HepG2 (cell line): ENCODE results near the gene STUM. TPM values are rescaled to one million over a fixed set of nuclear protein-coding genes. Genes with fewer than 3 reads are reported as not detected.

Experiments used
- ATAC-seq: fragments of 200-7000 bp; cut with Tn5 transposase; 3 replicates; pipeline ENCODE4 v1.9.1; 2020; ENCODE audit warnings: mild to moderate bottlenecking, moderate library complexity
- BruUV-seq: library from RNA; stranded (reverse); fragments of 400-500 nt; replicated peaks from 2 replicates; lab custom pipeline; 2021; lab: Mats Ljungman, UMichigan
- CTCF ChIA-PET: fragments of 300-600 bp; formaldehyde crosslinking; extraction: SDS; loops from one replicate; lab custom pipeline; 2021; ENCODE audit warnings: low total read pairs, inconsistent platforms, low intra/inter-chr PET ratio; lab: Yijun Ruan, JAX
- POLR2A ChIA-PET: fragments of 350-600 bp; sonication (Branson Sonifier 250); formaldehyde crosslinking; loops from one replicate; lab custom pipeline; 2020; ENCODE audit warnings: antibody characterized with exemption, inconsistent platforms; lab: Yijun Ruan, JAX
- DNase-seq: peaks from one replicate; pipeline ENCODE4 v3.0.0-alpha.2; 2015; ENCODE audit warnings: low spot score
- FAIRE-seq: peaks from 3 replicates; lab custom pipeline; 2011; peaks lifted over from hg19 to GRCh38; lab: Jason Lieb, UNC
- H2AFZ ChIP-seq: one replicate; pipeline ENCODE4 v1.6.1; 2011; ENCODE audit warnings: low read length, inconsistent platforms
- H3K27ac ChIP-seq: fragments of 300-600 bp; 3 replicates; pipeline ENCODE4 v1.8.0; 2011; ENCODE audit warnings: mixed run types, mild to moderate bottlenecking, mixed read lengths, low read length, inconsistent platforms; ENCODE audit not compliant: insufficient read depth; ENCODE audit errors: extremely low read length
- H3K27me3 ChIP-seq, 2 experiments: fragments of 200-600 bp in 1 of 2; 2 replicates in 1 of 2; 3 replicates in 1 of 2; pipeline versions ENCODE4 v1.6.0 to v1.8.0; 2011; ENCODE audit warnings: low read length in 2 of 2, mild to moderate bottlenecking in 2 of 2, moderate library complexity in 2 of 2, inconsistent platforms in 1 of 2; ENCODE audit not compliant: insufficient read depth in 2 of 2, control insufficient read depth in 1 of 2
- H3K36me3 ChIP-seq, 2 experiments: fragments of 200-600 bp in 1 of 2; replicated peaks in 1 of 2; 2 replicates in 1 of 2; 3 replicates in 1 of 2; pipeline versions ENCODE4 v1.5.1 to v1.8.0; 2011; ENCODE audit warnings: low read length in 2 of 2, inconsistent platforms in 1 of 2; ENCODE audit not compliant: insufficient read depth in 2 of 2, control insufficient read depth in 1 of 2
- H3K4me1 ChIP-seq: 2 replicates; pipeline ENCODE4 v1.5.1; 2012; ENCODE audit warnings: low read length, inconsistent platforms; ENCODE audit not compliant: insufficient read depth
- H3K4me2 ChIP-seq: 2 replicates; pipeline ENCODE4 v1.6.0; 2011; ENCODE audit warnings: low read depth, low read length, inconsistent platforms
- H3K4me3 ChIP-seq, 3 experiments: fragments of 200-600 bp in 1 of 3; sonication (generic), shearing (Covaris generic) in 1 of 3; replicated peaks in 1 of 3; 2 replicates each; pipeline ENCODE4 v1.5.1; 2011 to 2016; ENCODE audit warnings: low read length in 3 of 3, inconsistent platforms in 2 of 3, low read depth in 2 of 3, mild to moderate bottlenecking in 2 of 3, control low read depth in 1 of 3, mixed read lengths in 1 of 3; ENCODE audit not compliant: insufficient read depth in 1 of 3
- H3K79me2 ChIP-seq: one replicate; pipeline ENCODE4 v1.6.1; 2011; ENCODE audit warnings: low read length, inconsistent platforms; ENCODE audit not compliant: insufficient read depth
- H3K9ac ChIP-seq: 2 replicates; pipeline ENCODE4 v1.6.0; 2011; ENCODE audit warnings: mild to moderate bottlenecking, low read depth, low read length, inconsistent platforms; ENCODE audit not compliant: insufficient read depth
- H3K9me3 ChIP-seq: 2 replicates; pipeline ENCODE4 v1.5.1; 2012; ENCODE audit warnings: mild to moderate bottlenecking, low read length
- H4K20me1 ChIP-seq: 2 replicates; pipeline ENCODE4 v1.6.0; 2011; ENCODE audit warnings: inconsistent platforms, mild to moderate bottlenecking, low read length, moderate library complexity; ENCODE audit not compliant: insufficient read depth
- CENPT ChIP-seq: sonication (generic); formaldehyde crosslinking; IDR thresholded peaks from 2 replicates; pipeline ENCODE4 v1.8.0; 2022; ENCODE audit warnings: low read depth, mild to moderate bottlenecking, moderate library complexity, missing genetic modification reagents
- HNF4A ChIP-seq: sonication (generic); formaldehyde crosslinking; IDR thresholded peaks from 2 replicates; pipeline ENCODE4 v1.4.0; 2020; ENCODE audit warnings: missing genetic modification reagents
- HNF4G ChIP-seq, 2 experiments: sonication (generic) in 1 of 2; formaldehyde crosslinking in 1 of 2; IDR thresholded peaks; 2 replicates each; pipeline versions ENCODE4 v1.4.0 to v1.6.1; 2011 to 2020; ENCODE audit warnings: borderline replicate concordance in 2 of 2, low read depth in 2 of 2, mild to moderate bottlenecking in 2 of 2, low read length in 1 of 2, missing genetic modification reagents in 1 of 2, moderate library complexity in 1 of 2
- IRX3 ChIP-seq: sonication (generic); formaldehyde crosslinking; IDR thresholded peaks from 2 replicates; pipeline ENCODE4 v1.8.1; 2023; ENCODE audit warnings: mild to moderate bottlenecking, low read depth, missing genetic modification reagents, borderline replicate concordance
- KDM3A ChIP-seq: IDR thresholded peaks from 2 replicates; pipeline ENCODE4 v1.6.1; 2018; ENCODE audit warnings: low read depth, missing compliant biosample characterization
- MAF1 ChIP-seq: sonication (generic); formaldehyde crosslinking; IDR thresholded peaks from 2 replicates; pipeline ENCODE4 v1.5.0; 2020; ENCODE audit warnings: missing genetic modification reagents, borderline replicate concordance
- NFE2L2 ChIP-seq: fragments of 150-350 bp; IDR thresholded peaks from 2 replicates; pipeline ENCODE4 v1.6.1; 2014; ENCODE audit warnings: low read length
- PHF5A ChIP-seq: IDR thresholded peaks from one replicate; pipeline ENCODE4 v1.6.1; 2018; ENCODE audit warnings: low read depth, missing genetic modification reagents; ENCODE audit not compliant: unreplicated experiment
- POLR2AphosphoS2 ChIP-seq: IDR thresholded peaks from 2 replicates; pipeline ENCODE4 v1.6.1; 2011; ENCODE audit warnings: low read depth, low read length, improper control_type of control experiment
- SETDB1 ChIP-seq: sonication (generic); formaldehyde crosslinking; IDR thresholded peaks from 2 replicates; pipeline ENCODE4 v1.5.1; 2020; ENCODE audit warnings: missing genetic modification reagents, mild to moderate bottlenecking, borderline replicate concordance
- SP2 ChIP-seq: sonication (generic); formaldehyde crosslinking; IDR thresholded peaks from 2 replicates; pipeline ENCODE4 v1.5.1; 2020; ENCODE audit warnings: mild to moderate bottlenecking, missing genetic modification reagents
- ZFP82 ChIP-seq: sonication (generic); formaldehyde crosslinking; IDR thresholded peaks from 2 replicates; pipeline ENCODE4 v1.5.1; 2020; ENCODE audit warnings: mild to moderate bottlenecking, missing genetic modification reagents, borderline replicate concordance
- ZFP90 ChIP-seq: sonication (generic); formaldehyde crosslinking; IDR thresholded peaks from 2 replicates; pipeline ENCODE4 v1.8.0; 2022; ENCODE audit warnings: missing genetic modification reagents, mild to moderate bottlenecking, inconsistent platforms, borderline replicate concordance
- ZNF460 ChIP-seq: sonication (generic); formaldehyde crosslinking; IDR thresholded peaks from 2 replicates; pipeline ENCODE4 v1.5.1; 2020; ENCODE audit warnings: missing genetic modification reagents, mild to moderate bottlenecking, borderline replicate concordance
- ZNF660 ChIP-seq: sonication (generic); formaldehyde crosslinking; IDR thresholded peaks from 2 replicates; pipeline ENCODE4 v1.5.1; 2020; ENCODE audit warnings: mild to moderate bottlenecking, low read depth, missing genetic modification reagents, borderline replicate concordance
- ZNF772 ChIP-seq: sonication (generic); formaldehyde crosslinking; IDR thresholded peaks from 2 replicates; pipeline ENCODE4 v1.5.0; 2020; ENCODE audit warnings: mild to moderate bottlenecking, missing genetic modification reagents
- ZNF878 ChIP-seq: sonication (generic); formaldehyde crosslinking; IDR thresholded peaks from 2 replicates; pipeline ENCODE4 v1.8.1; 2023; ENCODE audit warnings: mild to moderate bottlenecking, missing genetic modification reagents, moderate library complexity
- ZSCAN31 ChIP-seq: sonication (generic); formaldehyde crosslinking; IDR thresholded peaks from 2 replicates; pipeline ENCODE4 v1.5.0; 2020; ENCODE audit warnings: low read depth, mild to moderate bottlenecking, missing genetic modification reagents
- WGBS: methylation state at CpG from one replicate; pipeline ENCODE4 v1.1.6; 2017; ENCODE audit warnings: low lambda C conversion rate; 5-methylcytosine and 5-hydroxymethylcytosine counted together
- in situ Hi-C: cut with HindIII; loops from 2 replicates; pipeline ENCODE4 v1.10.0; 2017; ENCODE audit warnings: low pct_unique_long_range_greater_than_20kb; ENCODE audit not compliant: extremely low pct_ligation_motif_present
- intact Hi-C: fragments of 100-400 bp; cut with micrococcal nuclease; formaldehyde crosslinking; loops from one replicate; pipeline ENCODE4 v1.10.0; 2022; ENCODE audit not compliant: unreplicated experiment
- polyA plus RNA-seq, 8 experiments: library from polyadenylated mRNA; depleted of rRNA in 3 of 8; stranded (reverse) in 7 of 8; unstranded in 1 of 8; fragments of >200 nt; fragmentation: Illumina TruSeq in 4 of 8; extraction: Trizol in 4 of 8; gene quantifications; 2 replicates each; pipeline versions ENCODE4 v1.2.1 to v1.2.3, GENCODE V29; 2011 to 2016; ENCODE audit warnings: low read depth in 4 of 8, missing spikeins in 1 of 8, mixed read lengths in 1 of 8; ENCODE audit not compliant: insufficient read depth in 1 of 8
- total RNA-seq, 5 experiments: library from RNA; depleted of rRNA; stranded (reverse); fragments of >200 nt; fragmentation: Illumina TruSeq; extraction: Trizol; gene quantifications; 2 replicates each; pipeline ENCODE4 v1.2.3, GENCODE V29; 2016; ENCODE audit warnings: low read depth in 1 of 5
- TF ChIP-seq, protein P1 (sequence below): sonication (generic); formaldehyde crosslinking; IDR thresholded peaks from 2 replicates; pipeline ENCODE4 v1.4.0; 2020; ENCODE audit warnings: missing genetic modification reagents

STUM gene
- total and polyA plus RNA-seq, 2 of the 13 experiments (the other 11 are each of a cell fraction or from before 2014, with no cell fraction given), result not detected

DNA sequence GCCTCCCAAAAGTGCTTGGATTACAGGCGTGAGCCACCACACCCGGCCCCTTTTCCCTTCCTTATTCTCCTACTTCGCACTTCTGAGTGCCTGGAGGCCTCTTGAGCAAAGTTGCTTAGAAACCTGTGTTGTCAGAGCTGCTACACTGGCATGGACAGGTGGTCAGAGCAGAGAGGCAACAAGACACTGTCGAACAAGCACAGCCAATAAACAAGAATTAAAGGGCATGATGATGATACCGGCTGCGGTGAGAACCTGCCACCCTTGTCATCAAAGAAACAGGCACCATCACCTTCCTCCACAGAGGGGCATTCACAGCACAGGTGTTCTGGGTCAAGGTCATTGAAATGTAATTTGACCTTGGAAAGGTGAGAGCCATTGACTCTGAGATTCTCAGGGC lies 23.3 kb downstream of the STUM start:
- Histone ChIP-seq H3K27me3 (peaks cover 1 to 5% of the 10 kb centered on the region in 2 experiments; a peak in 2 of 5 replicates), H2AFZ (no peak overlapping the region), H3K9ac (no peak overlapping the region), H3K9me3 (no peaks in the 10 kb centered on the region), H3K4me2 (no peak overlapping the region), H3K4me3 (no peak overlapping the region), H3K4me1 (no peaks in the 10 kb centered on the region), H4K20me1 (no peaks in the 10 kb centered on the region), H3K36me3 (no peaks in the 10 kb centered on the region), H3K79me2 (no peaks in the 10 kb centered on the region), H3K27ac (no peak overlapping the region)
- no peak for DNase-seq
- ATAC-seq, result no peak
- no peak for FAIRE-seq
- CTCF ChIA-PET, result no interaction called here
- no TSS peak for BruUV-seq
- intact Hi-C loops (no loop called here), in situ Hi-C loops (no loop called here)
- TF ChIP-seq MAF1 (CRISPR knock-in tag), result no peak
- TF ChIP-seq ZFP90 (CRISPR knock-in tag), result no peak
- TF ChIP-seq POLR2AphosphoS2, result no peak
- TF ChIP-seq HNF4G (IDR thresholded peaks at IDR 0.05; ENCODE audit: borderline replicate concordance, low read depth, low read length), result no peak
- TF ChIP-seq HNF4G (CRISPR knock-in tag; IDR thresholded peaks at IDR 0.05; ENCODE audit: borderline replicate concordance, low read depth), result no peak
- TF ChIP-seq, protein P1, sequence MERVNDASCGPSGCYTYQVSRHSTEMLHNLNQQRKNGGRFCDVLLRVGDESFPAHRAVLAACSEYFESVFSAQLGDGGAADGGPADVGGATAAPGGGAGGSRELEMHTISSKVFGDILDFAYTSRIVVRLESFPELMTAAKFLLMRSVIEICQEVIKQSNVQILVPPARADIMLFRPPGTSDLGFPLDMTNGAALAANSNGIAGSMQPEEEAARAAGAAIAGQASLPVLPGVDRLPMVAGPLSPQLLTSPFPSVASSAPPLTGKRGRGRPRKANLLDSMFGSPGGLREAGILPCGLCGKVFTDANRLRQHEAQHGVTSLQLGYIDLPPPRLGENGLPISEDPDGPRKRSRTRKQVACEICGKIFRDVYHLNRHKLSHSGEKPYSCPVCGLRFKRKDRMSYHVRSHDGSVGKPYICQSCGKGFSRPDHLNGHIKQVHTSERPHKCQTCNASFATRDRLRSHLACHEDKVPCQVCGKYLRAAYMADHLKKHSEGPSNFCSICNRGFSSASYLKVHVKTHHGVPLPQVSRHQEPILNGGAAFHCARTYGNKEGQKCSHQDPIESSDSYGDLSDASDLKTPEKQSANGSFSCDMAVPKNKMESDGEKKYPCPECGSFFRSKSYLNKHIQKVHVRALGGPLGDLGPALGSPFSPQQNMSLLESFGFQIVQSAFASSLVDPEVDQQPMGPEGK, result no peak
- POLR2A ChIA-PET, result no interaction called here
- 41% methylated on average over 6 of the region's 6 CpGs for WGBS

DNA sequence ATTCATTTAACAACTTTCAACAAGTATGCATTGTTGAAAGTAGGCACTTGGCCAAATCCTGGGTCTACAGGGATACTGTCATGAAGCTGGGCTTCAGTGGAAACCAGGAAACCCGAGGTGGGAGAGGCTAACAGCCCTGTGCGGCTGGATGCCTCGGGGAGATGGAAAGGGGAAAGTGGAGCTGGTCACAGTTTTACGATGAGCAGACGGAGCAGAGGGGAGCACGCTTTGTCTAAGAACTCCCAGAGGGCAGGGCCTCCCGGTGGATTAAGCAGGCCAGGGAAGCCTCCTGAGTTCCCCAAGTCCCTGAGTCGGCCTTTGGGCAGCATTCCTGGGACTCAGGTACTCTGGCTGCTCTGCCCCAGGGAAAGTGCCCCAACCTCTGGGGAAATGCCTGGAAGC lies 23.8 kb downstream of the STUM start:
- no peak overlapping the region for H2AFZ ChIP-seq
- no peaks in the 10 kb centered on the region for H3K36me3 ChIP-seq
- no peak overlapping the region for H3K4me3 ChIP-seq
- H3K27ac ChIP-seq, result no peak overlapping the region
- H3K4me2 ChIP-seq, result no peak overlapping the region
- BruUV-seq, result no TSS peak
- FAIRE-seq (no peak), ATAC-seq (no peak), DNase-seq (no peak)
- POLR2A ChIA-PET, result no interaction called here
- H3K9ac ChIP-seq, result no peak overlapping the region
- no peaks in the 10 kb centered on the region for H3K9me3 ChIP-seq
- peaks cover 1 to 6% of the 10 kb centered on the region in 2 experiments; a peak in 2 of 5 replicates for H3K27me3 ChIP-seq
- CTCF ChIA-PET, result no interaction called here
- intact Hi-C loops (no loop called here), in situ Hi-C loops (no loop called here)
- 61% methylated on average over 8 of the region's 8 CpGs for WGBS
- H3K79me2 ChIP-seq, result no peaks in the 10 kb centered on the region
- H4K20me1 ChIP-seq, result no peaks in the 10 kb centered on the region
- H3K4me1 ChIP-seq, result no peaks in the 10 kb centered on the region
- TF ChIP-seq ZNF460 (CRISPR knock-in tag) (no peak), NFE2L2 (no peak), ZNF660 (CRISPR knock-in tag) (no peak), PHF5A (CRISPR knock-in tag) (no peak), CENPT (CRISPR knock-in tag) (no peak), SP2 (CRISPR knock-in tag) (no peak), KDM3A (CRISPR knock-in tag) (no peak), IRX3 (no peak), ZNF878 (CRISPR knock-in tag) (no peak), ZNF772 (CRISPR knock-in tag) (no peak), ZSCAN31 (no peak), HNF4A (CRISPR knock-in tag) (no peak), ZFP82 (CRISPR knock-in tag) (no peak), SETDB1 (CRISPR knock-in tag) (no peak)
